Measurements from ENCODE around the gene SEH1L.

DNA sequence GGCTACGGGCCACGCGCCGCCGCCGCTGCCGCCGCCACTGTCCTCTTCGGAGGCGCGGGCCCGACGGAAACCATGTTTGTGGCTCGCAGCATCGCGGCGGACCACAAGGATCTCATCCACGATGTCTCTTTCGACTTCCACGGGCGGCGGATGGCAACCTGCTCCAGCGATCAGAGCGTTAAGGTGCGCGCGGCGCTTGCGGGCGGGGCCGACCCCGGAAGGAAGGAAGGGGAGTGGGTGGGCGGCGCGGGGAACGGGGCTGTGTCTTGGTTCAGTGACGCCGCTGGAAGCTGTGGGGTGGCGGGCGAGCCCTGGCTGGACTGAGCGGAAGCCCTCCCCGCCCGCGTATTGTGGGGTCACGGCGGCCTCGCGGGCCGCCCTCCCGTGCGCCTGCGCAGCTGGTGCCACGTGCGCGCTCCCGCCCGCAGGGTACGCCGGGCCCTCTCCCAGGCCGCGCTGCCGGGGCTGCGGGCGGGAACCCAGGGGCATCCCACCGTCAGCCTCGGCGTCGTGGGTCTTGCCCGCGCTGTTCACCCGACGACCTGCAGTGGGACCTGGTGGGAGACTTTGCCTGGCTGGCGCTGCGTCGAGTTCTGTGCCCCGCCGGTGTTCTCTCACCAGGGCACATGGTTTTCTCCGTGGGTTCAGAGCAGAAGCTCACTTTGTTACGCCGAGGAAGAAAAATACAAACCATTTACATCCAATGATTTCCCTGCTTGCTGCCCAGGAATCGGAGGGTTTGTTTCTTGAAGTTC is 416 bp downstream of the SEH1L start:
- TF ChIP-seq, protein P1, sequence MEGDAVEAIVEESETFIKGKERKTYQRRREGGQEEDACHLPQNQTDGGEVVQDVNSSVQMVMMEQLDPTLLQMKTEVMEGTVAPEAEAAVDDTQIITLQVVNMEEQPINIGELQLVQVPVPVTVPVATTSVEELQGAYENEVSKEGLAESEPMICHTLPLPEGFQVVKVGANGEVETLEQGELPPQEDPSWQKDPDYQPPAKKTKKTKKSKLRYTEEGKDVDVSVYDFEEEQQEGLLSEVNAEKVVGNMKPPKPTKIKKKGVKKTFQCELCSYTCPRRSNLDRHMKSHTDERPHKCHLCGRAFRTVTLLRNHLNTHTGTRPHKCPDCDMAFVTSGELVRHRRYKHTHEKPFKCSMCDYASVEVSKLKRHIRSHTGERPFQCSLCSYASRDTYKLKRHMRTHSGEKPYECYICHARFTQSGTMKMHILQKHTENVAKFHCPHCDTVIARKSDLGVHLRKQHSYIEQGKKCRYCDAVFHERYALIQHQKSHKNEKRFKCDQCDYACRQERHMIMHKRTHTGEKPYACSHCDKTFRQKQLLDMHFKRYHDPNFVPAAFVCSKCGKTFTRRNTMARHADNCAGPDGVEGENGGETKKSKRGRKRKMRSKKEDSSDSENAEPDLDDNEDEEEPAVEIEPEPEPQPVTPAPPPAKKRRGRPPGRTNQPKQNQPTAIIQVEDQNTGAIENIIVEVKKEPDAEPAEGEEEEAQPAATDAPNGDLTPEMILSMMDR (IDR thresholded peaks at IDR 0.05): no peak
- TF ChIP-seq POLR2A (IDR thresholded peaks at IDR 0.05): peak; percentile 62 to 67
